GM12878 (cell line): ENCODE measurements around the gene COX6B1.

Experiments
- ASH2L ChIP-seq: fragments of 300-600, 200-600 bp; sonication (generic); IDR thresholded peaks from 2 replicates; pipeline ENCODE4 v1.6.1; 2017; ENCODE audit warnings: low read depth, mild to moderate bottlenecking, borderline replicate concordance
- BCLAF1 ChIP-seq: fragments of 450-650 bp; IDR thresholded peaks from 2 replicates; pipeline ENCODE4 v1.6.1; 2017; ENCODE audit warnings: antibody characterized with exemption, mild to moderate bottlenecking, moderate library complexity
- CTCF ChIP-seq, 3 experiments: IDR thresholded peaks in 2 of 3; conservative IDR thresholded peaks in 1 of 3; 2 replicates each; pipeline ENCODE4 v1.5.1; 2011; ENCODE audit warnings: low read depth in 3 of 3, low read length in 3 of 3, mild to moderate bottlenecking in 3 of 3, control low read depth in 2 of 3, moderate library complexity in 2 of 3, inconsistent platforms in 1 of 3, mixed read lengths in 1 of 3; ENCODE audit not compliant: control insufficient read depth in 2 of 3, insufficient read depth in 1 of 3; ENCODE audit errors: extremely low read depth in 1 of 3
- GABPA ChIP-seq: IDR thresholded peaks from 2 replicates; pipeline ENCODE4 v1.6.1; 2014; ENCODE audit warnings: antibody characterized with exemption, low read depth, mild to moderate bottlenecking, inconsistent platforms

GRCh38 chr19:35665157-35665556 is 17.0 kb downstream of the COX6B1 start:
- TF ChIP-seq ASH2L (no peak), CTCF (IDR thresholded peaks at IDR 0.05 in 2 of 3, conservative IDR thresholded peaks at IDR 0.05 in 1 of 3; ENCODE audit: control insufficient read depth in 2 of 3, extremely low read depth in 1 of 3, insufficient read depth in 1 of 3, low read depth in 3 of 3, low read length in 3 of 3) (no peak), GABPA (no peak), BCLAF1 (no peak)
